Measurements from ENCODE around the gene PRDM2. TPM values are rescaled to one million over a fixed set of nuclear protein-coding genes. Genes with fewer than 3 reads are reported as not detected.
A peak's percentile ranks its signal among the peaks of the same experiment; 100 is the strongest.

Gene PRDM2
- polyA plus RNA-seq, 1 of the 3 experiments (the other 2 are of a cell fraction) = 7.2 TPM

GRCh38 chr1:13836136-13836535, 136.1 kb downstream of the PRDM2 start:
- Histone ChIP-seq H3K9me3 (no peaks in the 10 kb centered on the region), H3K36me3 (replicated peaks in 1 of 2; ENCODE audit: control insufficient read depth in 1 of 2, insufficient read depth in 2 of 2, low read length in 1 of 2) (no peaks in the 10 kb centered on the region), H3K9me2 (no peaks in the 10 kb centered on the region), H2AFZ (ENCODE audit: low read depth) (no peak overlapping the region), H4K20me1 (ENCODE audit: insufficient read depth) (no peaks in the 10 kb centered on the region), H3K27me3 (ENCODE audit: insufficient read depth) (no peaks in the 10 kb centered on the region), H3K27ac (ENCODE audit: low read depth in 2 of 2, low read length in 1 of 2) (no peak overlapping the region), H3K4me3 (ENCODE audit: low read depth in 2 of 2, low read length in 1 of 2) (no peak overlapping the region), H3K9ac (no peak overlapping the region), H3K4me2 (no peak overlapping the region), H3F3A (replicated peaks; ENCODE audit: insufficient read depth) (no peaks in the 10 kb centered on the region), H3K4me1 (ENCODE audit: control insufficient read depth in 1 of 2, insufficient read depth in 2 of 2, low read depth in 1 of 2, low read length in 1 of 2) (no peaks in the 10 kb centered on the region), H3K79me2 (ENCODE audit: insufficient read depth) (no peaks in the 10 kb centered on the region)
- WGBS (ENCODE audit: low lambda C conversion rate) = 18% methylated on average over 5 of the region's 5 CpGs
- POLR2A ChIA-PET = no interaction called here
- no peak for TF ChIP-seq RAD21 (IDR thresholded peaks at IDR 0.05; ENCODE audit: low read length)
- TF ChIP-seq TEAD4 (IDR thresholded peaks at IDR 0.05; ENCODE audit: borderline replicate concordance, insufficient read depth) = no peak
- TF ChIP-seq IRF3 (IDR thresholded peaks at IDR 0.05; ENCODE audit: low read depth, low read length) = no peak
- TF ChIP-seq EP300 (IDR thresholded peaks at IDR 0.05; ENCODE audit: borderline replicate concordance in 1 of 2, low read depth in 1 of 2, low read length in 1 of 2) = no peak
- TF ChIP-seq GABPA (IDR thresholded peaks at IDR 0.05; ENCODE audit: low read depth) = no peak
- no peak for TF ChIP-seq NRF1 (IDR thresholded peaks at IDR 0.05; ENCODE audit: low read depth, low read length)
- no peak for TF ChIP-seq CHD2 (IDR thresholded peaks at IDR 0.05; ENCODE audit: low read length, partially characterized antibody)
- TF ChIP-seq TAF1 (IDR thresholded peaks at IDR 0.05; ENCODE audit: borderline replicate concordance, low read depth, low read length) = no peak
- TF ChIP-seq GATA2 (CRISPR knock-in tag; IDR thresholded peaks at IDR 0.05) = no peak
- TF ChIP-seq ELF1 (IDR thresholded peaks at IDR 0.05) = no peak
- TF ChIP-seq FOXJ3 (CRISPR knock-in tag; IDR thresholded peaks at IDR 0.05) = no peak
- no peak for TF ChIP-seq SIN3A (IDR thresholded peaks at IDR 0.05; ENCODE audit: borderline replicate concordance, low read depth, low read length)
- TF ChIP-seq FOSL2 (IDR thresholded peaks at IDR 0.05; ENCODE audit: borderline replicate concordance, low read depth) = no peak
- TF ChIP-seq MEF2A (IDR thresholded peaks at IDR 0.05; ENCODE audit: borderline replicate concordance, low read depth) = no peak
- no peak for TF ChIP-seq JUND (IDR thresholded peaks at IDR 0.05)
- TF ChIP-seq USF2 (IDR thresholded peaks at IDR 0.05; ENCODE audit: borderline replicate concordance, low read depth, low read length) = no peak
- TF ChIP-seq ZBTB33 (IDR thresholded peaks at IDR 0.05; ENCODE audit: borderline replicate concordance, low read depth) = no peak
- CTCF ChIA-PET = no interaction called here
- DNase-seq = peak; percentile 1
